ENCODE measurements around the gene BCAS1. TPM values are rescaled to one million over a fixed set of nuclear protein-coding genes. Genes with fewer than 3 reads are reported as not detected.

The BCAS1 gene
- total RNA-seq, 1 donor from 2014 or later = not detected

DNA sequence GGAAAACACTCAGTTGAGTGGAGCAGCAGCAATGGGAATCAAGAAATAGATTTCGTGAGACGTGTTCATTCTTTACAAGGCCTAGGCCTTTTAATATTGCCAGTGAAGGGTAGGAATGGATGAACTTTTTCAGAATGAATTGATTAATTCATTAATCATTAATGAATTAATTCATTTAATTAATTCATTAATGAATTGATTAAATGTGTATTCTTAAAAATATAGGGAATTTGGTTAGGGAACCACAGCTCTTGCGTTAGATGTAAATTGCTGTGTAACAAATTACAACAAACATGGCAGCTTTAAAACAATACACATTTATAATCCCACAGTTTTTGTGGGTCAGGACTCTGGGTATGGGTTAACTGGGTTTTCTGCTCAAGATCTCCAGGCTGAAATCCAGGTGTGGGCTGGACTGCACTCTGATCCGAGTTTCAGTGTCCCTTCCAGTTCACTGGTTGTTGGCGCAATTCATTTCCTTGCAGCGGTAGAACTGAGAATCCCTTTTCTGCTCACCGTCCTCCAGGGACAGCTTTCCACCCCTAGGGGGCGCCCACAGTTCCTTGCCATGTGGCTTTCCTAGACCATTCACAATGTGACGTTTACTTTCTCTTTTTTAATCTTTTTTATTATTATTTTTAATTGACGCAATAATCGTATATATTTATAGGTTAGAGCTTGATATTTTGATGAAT, 32.8 kb upstream of the BCAS1 start:
- no peak overlapping the region for H3K27ac Mint-ChIP-seq (ENCODE audit: unreplicated experiment)
- H3K36me3 Mint-ChIP-seq (ENCODE audit: unreplicated experiment) = no peaks in the 10 kb centered on the region
- TF ChIP-seq, protein P1, sequence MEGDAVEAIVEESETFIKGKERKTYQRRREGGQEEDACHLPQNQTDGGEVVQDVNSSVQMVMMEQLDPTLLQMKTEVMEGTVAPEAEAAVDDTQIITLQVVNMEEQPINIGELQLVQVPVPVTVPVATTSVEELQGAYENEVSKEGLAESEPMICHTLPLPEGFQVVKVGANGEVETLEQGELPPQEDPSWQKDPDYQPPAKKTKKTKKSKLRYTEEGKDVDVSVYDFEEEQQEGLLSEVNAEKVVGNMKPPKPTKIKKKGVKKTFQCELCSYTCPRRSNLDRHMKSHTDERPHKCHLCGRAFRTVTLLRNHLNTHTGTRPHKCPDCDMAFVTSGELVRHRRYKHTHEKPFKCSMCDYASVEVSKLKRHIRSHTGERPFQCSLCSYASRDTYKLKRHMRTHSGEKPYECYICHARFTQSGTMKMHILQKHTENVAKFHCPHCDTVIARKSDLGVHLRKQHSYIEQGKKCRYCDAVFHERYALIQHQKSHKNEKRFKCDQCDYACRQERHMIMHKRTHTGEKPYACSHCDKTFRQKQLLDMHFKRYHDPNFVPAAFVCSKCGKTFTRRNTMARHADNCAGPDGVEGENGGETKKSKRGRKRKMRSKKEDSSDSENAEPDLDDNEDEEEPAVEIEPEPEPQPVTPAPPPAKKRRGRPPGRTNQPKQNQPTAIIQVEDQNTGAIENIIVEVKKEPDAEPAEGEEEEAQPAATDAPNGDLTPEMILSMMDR (IDR thresholded peaks at IDR 0.05) = peak; percentile 74
- no peak overlapping the region for H3K4me3 Mint-ChIP-seq (ENCODE audit: unreplicated experiment)
- DNase-seq (ENCODE audit: extremely low spot score, unreplicated experiment) = peak; percentile 88
- H3K27me3 Mint-ChIP-seq (ENCODE audit: unreplicated experiment) = peaks cover 41% of the 10 kb centered on the region
- no peaks in the 10 kb centered on the region for H3K9me3 Mint-ChIP-seq (ENCODE audit: unreplicated experiment)
- H3K4me1 Mint-ChIP-seq (ENCODE audit: unreplicated experiment) = no peaks in the 10 kb centered on the region

DNA sequence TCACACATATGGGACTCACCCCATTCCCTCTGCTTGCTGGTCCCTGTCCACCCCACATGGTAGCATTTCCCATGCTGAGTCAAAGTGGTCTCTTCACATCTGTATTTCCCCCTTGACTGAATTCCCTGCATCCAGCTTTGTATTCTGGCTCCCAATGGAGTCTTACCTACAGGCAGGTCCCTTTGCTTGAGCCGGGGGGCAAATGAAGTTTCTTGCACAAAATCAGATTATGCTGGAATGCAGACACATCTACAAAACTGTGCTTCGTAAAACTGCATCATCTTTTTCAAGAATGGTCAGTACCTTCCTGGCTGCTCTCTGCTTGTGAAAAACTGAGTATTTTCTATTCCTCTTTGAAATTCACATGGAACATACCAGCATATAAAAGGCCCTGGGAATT, 32.1 kb upstream of the BCAS1 start:
- Mint-ChIP-seq H3K27me3 (ENCODE audit: unreplicated experiment) (peaks cover 44% of the 10 kb centered on the region), H3K9me3 (ENCODE audit: unreplicated experiment) (no peaks in the 10 kb centered on the region), H3K27ac (ENCODE audit: unreplicated experiment) (no peak overlapping the region), H3K4me3 (ENCODE audit: unreplicated experiment) (no peak overlapping the region), H3K4me1 (ENCODE audit: unreplicated experiment) (no peaks in the 10 kb centered on the region), H3K36me3 (ENCODE audit: unreplicated experiment) (no peaks in the 10 kb centered on the region)
- TF ChIP-seq, protein P1 (IDR thresholded peaks at IDR 0.05) = no peak
- no peak for DNase-seq (ENCODE audit: extremely low spot score, unreplicated experiment)

DNA sequence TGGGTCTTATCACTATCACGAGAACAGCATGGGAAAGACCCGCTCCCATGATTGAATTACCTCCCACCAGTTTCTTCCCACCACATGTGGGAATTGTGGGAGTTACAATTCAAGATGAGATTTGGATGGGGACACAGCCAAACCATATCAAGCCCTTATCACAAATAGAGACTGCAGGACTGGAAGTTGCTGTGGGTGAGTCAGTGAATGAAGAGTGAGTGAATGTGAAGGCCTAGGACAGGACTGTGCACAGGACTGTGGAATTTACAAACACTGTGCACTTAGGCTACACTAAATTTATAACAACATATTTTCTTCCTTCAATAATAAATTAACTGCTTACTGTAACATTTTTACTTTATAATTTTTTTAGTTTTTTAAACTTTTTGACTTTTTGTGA, 30.2 kb upstream of the BCAS1 start:
- no peak overlapping the region for H3K4me3 Mint-ChIP-seq (ENCODE audit: unreplicated experiment)
- H3K27ac Mint-ChIP-seq (ENCODE audit: unreplicated experiment) = no peak overlapping the region
- peaks cover 38% of the 10 kb centered on the region for H3K27me3 Mint-ChIP-seq (ENCODE audit: unreplicated experiment)
- H3K9me3 Mint-ChIP-seq (ENCODE audit: unreplicated experiment) = no peaks in the 10 kb centered on the region
- no peaks in the 10 kb centered on the region for H3K4me1 Mint-ChIP-seq (ENCODE audit: unreplicated experiment)
- DNase-seq (ENCODE audit: extremely low spot score, unreplicated experiment) = no peak
- no peaks in the 10 kb centered on the region for H3K36me3 Mint-ChIP-seq (ENCODE audit: unreplicated experiment)
- TF ChIP-seq, protein P1 (IDR thresholded peaks at IDR 0.05) = no peak

DNA sequence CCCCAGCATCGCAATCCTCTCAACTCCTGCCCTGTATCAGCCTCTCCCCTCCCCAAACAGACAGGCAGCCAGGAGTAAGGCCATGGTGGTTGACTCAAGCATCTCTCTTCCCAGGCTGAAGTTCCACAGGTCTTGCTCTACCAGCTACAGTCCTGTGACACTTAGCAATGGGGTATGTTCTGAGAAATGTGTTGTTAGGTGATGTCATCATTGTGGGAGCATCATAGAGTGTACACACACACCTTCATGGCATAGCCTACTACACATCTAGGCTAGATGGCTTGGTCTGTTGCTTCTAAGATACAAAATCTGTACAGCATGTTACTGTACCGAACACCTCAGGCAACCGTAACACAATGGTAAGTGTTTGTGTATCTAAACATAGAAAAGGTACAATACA, 29.5 kb upstream of the BCAS1 start:
- Mint-ChIP-seq H3K4me1 (ENCODE audit: unreplicated experiment) (no peaks in the 10 kb centered on the region), H3K27me3 (ENCODE audit: unreplicated experiment) (peaks cover 31% of the 10 kb centered on the region), H3K4me3 (ENCODE audit: unreplicated experiment) (no peak overlapping the region), H3K27ac (ENCODE audit: unreplicated experiment) (no peak overlapping the region), H3K36me3 (ENCODE audit: unreplicated experiment) (no peaks in the 10 kb centered on the region), H3K9me3 (ENCODE audit: unreplicated experiment) (no peaks in the 10 kb centered on the region)
- DNase-seq (ENCODE audit: extremely low spot score, unreplicated experiment) = no peak
- TF ChIP-seq, protein P1 (IDR thresholded peaks at IDR 0.05) = no peak

DNA sequence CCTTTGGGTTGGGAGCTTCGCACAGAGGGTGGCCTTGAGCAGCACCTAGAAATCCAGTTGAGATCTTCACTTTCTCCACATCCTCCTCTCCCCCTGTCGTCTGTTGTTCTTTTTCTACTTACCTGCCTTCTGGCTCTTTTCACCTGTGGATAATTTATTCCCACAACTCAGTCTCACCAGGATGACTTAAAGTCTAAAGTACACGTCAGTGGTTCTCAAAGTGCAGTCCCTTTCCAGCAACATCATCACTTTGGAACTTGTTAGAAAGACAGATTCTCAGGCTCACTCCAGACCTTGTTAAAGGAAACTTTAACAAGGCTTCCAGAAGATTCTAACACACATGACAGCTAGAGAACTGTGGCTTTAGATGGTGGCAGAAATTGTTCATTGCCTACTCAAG, 27.7 kb upstream of the BCAS1 start:
- TF ChIP-seq, protein P1 (IDR thresholded peaks at IDR 0.05) = no peak
- peaks cover 26% of the 10 kb centered on the region for H3K27me3 Mint-ChIP-seq (ENCODE audit: unreplicated experiment)
- H3K27ac Mint-ChIP-seq (ENCODE audit: unreplicated experiment) = no peak overlapping the region
- no peaks in the 10 kb centered on the region for H3K4me1 Mint-ChIP-seq (ENCODE audit: unreplicated experiment)
- DNase-seq (ENCODE audit: extremely low spot score, unreplicated experiment) = no peak
- H3K4me3 Mint-ChIP-seq (ENCODE audit: unreplicated experiment) = no peak overlapping the region
- no peaks in the 10 kb centered on the region for H3K36me3 Mint-ChIP-seq (ENCODE audit: unreplicated experiment)
- no peaks in the 10 kb centered on the region for H3K9me3 Mint-ChIP-seq (ENCODE audit: unreplicated experiment)

Measured in osteocyte (in vitro differentiated cells).